ENCODE data around the gene CARM1.

- TF ChIP-seq EZH2 (IDR thresholded peaks at IDR 0.05; ENCODE audit: borderline replicate concordance, insufficient read depth, low read length, poor library complexity, severe bottlenecking) (no peak), CTCF (IDR thresholded peaks at IDR 0.05; ENCODE audit: poor library complexity, severe bottlenecking) (no peak), MXI1 (conservative IDR thresholded peaks at IDR 0.05; ENCODE audit: poor library complexity, severe bottlenecking) (no peak), POLR2AphosphoS5 (IDR thresholded peaks at IDR 0.05) (no peak)
These were observed 23.5 kb downstream of the CARM1 start for GRCh38 chr19:10894911-10895213.

All from neural cell (in vitro differentiated cells).